NCI-H2227 (cell line): ENCODE data around the gene TBC1D8.

ENCODE experiments used
- DNase-seq: peaks from one replicate; lab custom pipeline; 2025; ENCODE audit not compliant: unreplicated experiment; lab: John Stamatoyannopoulos, UW

TBC1D8 gene

GRCh38 chr2:101001691-101002561 is 149.3 kb downstream of the TBC1D8 start, which contains the start of gene RPL31:
TSS of gene RPL31 (plus strand) at chr2:101002289. CDS start at chr2:101002702, 413 bp downstream.
- DNase-seq: peak; percentile 93

GRCh38 chr2:100999995-101000394 is 151.2 kb downstream of the TBC1D8 start:
- DNase-seq: no peak

- DNase-seq: no peak
Measured at GRCh38 chr2:100998235-100998573, 153.0 kb downstream of the TBC1D8 start.

- no peak for DNase-seq
Measured at GRCh38 chr2:100997509-100998234, 153.5 kb downstream of the TBC1D8 start.

DNA sequence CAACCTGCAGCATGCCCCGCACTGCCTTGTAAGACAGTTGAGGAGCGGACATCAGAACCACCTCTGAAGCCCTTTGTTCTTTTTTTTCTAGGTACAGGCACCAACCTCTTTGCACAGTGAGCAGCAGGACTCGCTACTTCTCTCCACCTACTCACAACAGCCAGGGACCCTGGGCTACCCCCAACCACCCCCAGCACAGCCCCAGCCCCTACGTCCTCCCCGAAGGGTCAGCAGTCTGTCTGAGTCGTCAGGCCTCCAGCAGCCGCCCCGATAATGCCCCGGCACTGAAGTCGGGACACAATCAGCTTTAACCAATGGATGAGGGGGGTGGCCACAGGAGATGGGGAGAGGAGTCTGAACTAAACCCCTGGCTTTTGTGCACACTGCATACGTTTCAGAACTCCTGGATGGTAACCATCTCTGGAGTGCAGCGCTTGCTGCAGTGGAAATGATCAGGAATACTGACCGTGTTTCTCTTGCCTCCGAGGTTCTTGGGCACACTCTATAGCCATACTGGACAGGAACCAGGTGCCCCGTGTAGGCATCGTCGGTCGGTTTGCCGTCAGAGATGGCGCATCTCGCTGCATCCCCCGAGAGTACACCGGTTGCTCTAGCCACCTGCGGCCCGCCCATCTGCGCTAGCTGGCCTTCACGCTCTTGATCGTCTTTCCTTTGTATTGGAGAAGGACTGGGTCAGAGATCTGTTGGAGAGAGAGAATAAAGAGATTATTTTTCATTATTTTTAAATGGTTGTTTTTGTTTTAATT is 155.7 kb downstream of the TBC1D8 start:
- no peak for DNase-seq

- DNase-seq: no peak
Measured at GRCh38 chr2:100993294-100993693, 157.9 kb downstream of the TBC1D8 start.

DNA sequence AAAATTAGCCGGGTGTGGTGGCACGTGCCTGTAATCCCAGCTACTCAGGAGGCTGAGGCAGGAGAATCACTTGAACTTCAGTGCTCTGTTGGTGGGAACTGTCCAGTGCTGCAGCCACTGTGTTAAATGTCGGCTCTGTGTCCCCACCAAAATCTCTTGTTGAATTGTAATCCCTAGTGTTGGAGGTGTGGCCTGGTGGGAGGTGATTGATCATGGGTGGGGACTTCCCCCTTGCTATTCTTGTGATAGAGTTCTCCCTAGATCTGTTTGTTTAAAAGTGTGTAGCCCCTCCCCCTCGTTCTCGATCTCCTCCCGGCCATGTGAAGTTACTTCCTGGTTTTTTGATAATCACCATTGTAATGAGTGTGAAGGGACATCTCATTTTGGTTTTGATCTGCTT is 158.9 kb downstream of the TBC1D8 start:
- no peak for DNase-seq

DNA sequence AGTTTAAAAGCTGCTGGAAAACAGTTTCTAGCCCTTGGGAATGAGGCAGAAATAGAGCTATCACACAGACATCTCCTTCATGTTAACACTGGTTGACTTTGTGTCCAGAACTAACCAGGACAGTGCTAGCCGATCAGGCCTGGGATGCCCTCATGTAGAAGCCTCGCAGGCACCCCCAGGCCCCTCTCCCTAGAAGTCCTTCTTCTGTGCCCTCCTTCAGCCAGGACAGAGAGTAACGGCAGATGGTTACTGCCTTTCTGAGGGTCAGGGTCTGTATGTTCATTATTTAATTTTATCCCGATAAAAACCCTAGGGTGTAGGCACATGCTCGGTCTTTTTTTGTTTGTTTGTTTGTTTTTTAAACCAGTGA is 159.8 kb downstream of the TBC1D8 start:
- DNase-seq: no peak

- DNase-seq: peak; percentile 11
Measured at GRCh38 chr2:100990650-100991403, 160.4 kb downstream of the TBC1D8 start.

DNA sequence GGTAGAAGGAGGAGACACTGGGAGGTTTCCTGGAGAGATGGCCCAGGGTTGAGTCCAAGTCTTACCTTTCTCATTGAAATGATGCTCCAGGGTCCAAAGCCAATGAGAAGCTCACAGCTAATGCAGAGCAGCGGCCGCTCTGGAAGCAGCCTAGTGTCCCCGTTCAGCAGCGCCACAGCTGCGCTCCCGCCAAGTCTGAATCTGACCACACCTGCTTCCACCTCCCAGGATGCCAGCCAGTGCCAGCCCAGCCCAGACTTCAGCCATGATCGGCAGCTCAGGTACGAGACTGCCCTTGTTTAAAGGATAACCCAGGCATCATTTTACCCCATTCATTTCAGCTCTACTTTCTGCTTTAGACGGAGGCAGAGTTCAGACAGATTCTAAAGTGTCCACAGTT is 161.0 kb downstream of the TBC1D8 start:
- no peak for DNase-seq

DNA sequence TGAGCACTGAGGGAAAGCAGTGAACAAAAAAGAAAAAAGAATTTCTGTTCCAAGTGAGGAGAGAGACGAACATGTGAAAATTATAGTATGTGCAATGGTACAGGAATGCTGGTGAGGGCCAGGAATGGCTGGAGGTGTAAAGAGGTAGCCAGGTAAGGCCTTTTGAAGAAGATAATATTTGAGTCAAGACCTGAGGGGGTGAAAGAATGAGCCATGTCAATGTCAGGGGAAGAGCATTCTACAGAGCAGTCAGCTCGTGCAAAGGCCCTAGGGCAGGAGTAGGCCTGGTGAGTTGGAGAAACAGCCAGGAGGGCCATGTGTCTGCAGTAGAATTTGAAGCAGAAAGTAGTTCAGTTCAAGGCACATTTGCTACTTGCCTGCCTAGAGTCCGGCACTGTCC is 161.5 kb downstream of the TBC1D8 start:
- no peak for DNase-seq

- DNase-seq: no peak
Measured at GRCh38 chr2:100988630-100989417, 162.4 kb downstream of the TBC1D8 start.

GRCh38 chr2:100987974-100988373 is 163.2 kb downstream of the TBC1D8 start:
- no peak for DNase-seq

DNA sequence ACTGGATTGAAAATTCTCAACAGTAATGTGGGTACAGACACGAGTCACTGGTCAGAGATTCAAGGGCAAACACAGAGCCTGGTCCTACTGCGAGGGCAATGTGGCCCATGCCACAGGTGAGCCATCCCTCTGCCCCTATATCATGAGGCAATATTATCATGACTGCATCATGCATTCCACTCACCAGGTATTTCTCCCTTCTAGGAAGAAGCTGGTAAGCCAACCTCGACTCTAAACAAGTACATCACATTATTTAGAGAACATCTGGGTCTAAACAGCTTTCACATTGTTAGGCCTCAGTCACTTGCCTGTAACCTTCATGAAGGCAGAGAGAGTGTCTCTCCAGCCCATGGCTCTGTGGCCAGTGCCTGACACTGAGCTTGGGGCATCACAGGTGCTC is 163.6 kb downstream of the TBC1D8 start:
- no peak for DNase-seq

- DNase-seq: no peak
Measured at GRCh38 chr2:100986157-100986556, 165.0 kb downstream of the TBC1D8 start.

DNA sequence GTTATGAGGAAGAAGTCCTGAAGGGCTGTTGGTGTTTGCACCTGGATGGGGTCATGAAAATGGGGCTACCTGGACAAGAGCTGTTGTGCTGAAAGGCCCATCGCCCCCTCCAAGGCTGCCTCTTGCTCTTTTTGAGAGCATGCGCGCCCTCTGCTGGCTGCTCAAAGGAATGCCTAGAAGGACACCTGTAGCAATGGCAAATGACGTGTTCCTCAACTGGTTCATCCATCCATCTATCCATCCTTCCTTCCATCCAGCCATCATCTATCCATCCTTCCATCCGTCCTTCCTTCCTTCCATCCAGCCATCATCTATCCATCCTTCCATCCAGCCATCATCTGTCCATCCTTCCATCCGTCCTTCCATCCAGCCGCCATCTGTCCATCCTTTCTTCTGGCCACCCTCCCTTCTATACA is 166.3 kb downstream of the TBC1D8 start:
- peak; percentile 85 for DNase-seq

- no peak for DNase-seq
Measured at GRCh38 chr2:100983684-100984310, 167.4 kb downstream of the TBC1D8 start.

GRCh38 chr2:100983201-100983600 is 168.0 kb downstream of the TBC1D8 start:
- DNase-seq: no peak

DNA sequence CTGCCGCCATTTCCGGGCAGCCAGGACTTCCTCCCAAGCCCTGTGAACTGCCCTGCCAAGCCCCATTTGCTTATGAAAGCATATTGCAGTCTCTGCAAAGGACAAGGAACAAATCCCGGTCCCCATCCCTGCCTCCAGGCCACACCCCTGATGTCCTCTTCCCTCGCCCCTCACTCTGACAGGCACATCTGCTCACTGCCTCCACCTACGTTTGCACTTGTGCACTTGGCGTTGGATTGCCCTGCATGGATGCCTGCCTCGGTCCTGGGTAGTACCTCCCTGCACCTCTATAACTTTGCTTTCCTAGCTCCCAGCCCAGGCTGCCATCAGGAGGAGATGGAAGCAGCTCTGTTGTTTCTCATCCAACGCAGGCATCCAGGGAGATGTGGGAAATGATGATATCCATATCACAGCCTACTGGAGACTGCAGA is 168.7 kb downstream of the TBC1D8 start:
- DNase-seq: no peak

- no peak for DNase-seq
Measured at GRCh38 chr2:100981011-100981410, 170.2 kb downstream of the TBC1D8 start.
